CD14-positive monocyte (primary cell): Measurements from ENCODE around the gene SMYD3. TPM values are rescaled to one million over a fixed set of nuclear protein-coding genes. Genes with fewer than 3 reads are reported as not detected.

Source experiments
- DNase-seq, 3 donors: peaks; one replicate each; pipeline ENCODE4 v3.0.0-alpha.2; 2011 to 2022
- H2AFZ ChIP-seq: 2 replicates; pipeline ENCODE4 v1.6.0; 2012; ENCODE audit warnings: mild to moderate bottlenecking, low read depth, low read length, inconsistent platforms; ENCODE audit not compliant: insufficient read depth, poor library complexity, severe bottlenecking
- H3K27ac ChIP-seq, 2 donors: 1 replicate in 1 of 2; 2 replicates in 1 of 2; pipeline ENCODE4 v1.5.1; 2012 to 2013; ENCODE audit warnings: low read length in 2 of 2, control low read depth in 1 of 2, inconsistent platforms in 1 of 2, low read depth in 1 of 2, mild to moderate bottlenecking in 1 of 2
- H3K27me3 ChIP-seq, 2 donors: one replicate each; pipeline versions ENCODE4 v1.6.0 to v1.6.1; 2011 to 2013; ENCODE audit warnings: low read length in 2 of 2; ENCODE audit not compliant: control insufficient read depth in 2 of 2, insufficient read depth in 2 of 2
- H3K36me3 ChIP-seq, 2 donors: replicated peaks in 1 of 2; 1 replicate in 1 of 2; 2 replicates in 1 of 2; pipeline versions ENCODE4 v1.5.1 to v1.6.1; 2012 to 2013; ENCODE audit warnings: low read length in 2 of 2, control low read depth in 1 of 2, inconsistent platforms in 1 of 2, mild to moderate bottlenecking in 1 of 2; ENCODE audit not compliant: insufficient read depth in 2 of 2, control insufficient read depth in 1 of 2
- H3K4me1 ChIP-seq, 2 donors: 1 replicate in 1 of 2; 2 replicates in 1 of 2; pipeline versions ENCODE4 v1.5.1 to v1.6.1; 2012 to 2013; ENCODE audit warnings: low read length in 2 of 2, control low read depth in 1 of 2, inconsistent platforms in 1 of 2, mild to moderate bottlenecking in 1 of 2, moderate library complexity in 1 of 2; ENCODE audit not compliant: insufficient read depth in 2 of 2, control insufficient read depth in 1 of 2
- H3K4me2 ChIP-seq: replicated peaks from 2 replicates; pipeline ENCODE3; 2012; ENCODE audit warnings: low read length, moderate library complexity, mild to moderate bottlenecking; ENCODE audit not compliant: poor library complexity, severe bottlenecking; ENCODE audit errors: extremely low read depth
- H3K4me3 ChIP-seq, 3 experiments: fragments of 200-600 bp in 1 of 3; sonication (generic) in 1 of 3; replicated peaks in 1 of 3; 1 replicate in 2 of 3; 2 replicates in 1 of 3; pipeline ENCODE4 v1.5.1; 2011 to 2013; ENCODE audit warnings: low read length in 3 of 3, mild to moderate bottlenecking in 3 of 3, control low read depth in 2 of 3, low read depth in 2 of 3, inconsistent platforms in 1 of 3, moderate library complexity in 1 of 3
- H3K79me2 ChIP-seq: 2 replicates; pipeline ENCODE4 v1.6.0; 2012; ENCODE audit warnings: mild to moderate bottlenecking, control low read depth, inconsistent platforms, low read length, moderate library complexity; ENCODE audit not compliant: insufficient read depth
- H3K9ac ChIP-seq: 2 replicates; pipeline ENCODE4 v1.6.0; 2017; ENCODE audit warnings: low read length, mild to moderate bottlenecking; ENCODE audit not compliant: insufficient read depth, poor library complexity, severe bottlenecking
- H3K9me3 ChIP-seq, 2 donors: replicated peaks in 1 of 2; 1 replicate in 1 of 2; 2 replicates in 1 of 2; pipeline versions ENCODE4 v1.5.1 to v1.6.1; 2012 to 2013; ENCODE audit warnings: low read length in 2 of 2, control low read depth in 1 of 2; ENCODE audit not compliant: control insufficient read depth in 1 of 2, insufficient read depth in 1 of 2
- H4K20me1 ChIP-seq: 2 replicates; pipeline ENCODE4 v1.6.0; 2012; ENCODE audit warnings: mild to moderate bottlenecking, low read length, control low read depth, moderate library complexity; ENCODE audit not compliant: insufficient read depth
- H3K27ac Mint-ChIP-seq, 7 donors: one replicate each; pipeline ENCODE4 v1.8.0; 2020; ENCODE audit warnings: mild to moderate bottlenecking in 7 of 7, mixed read lengths in 7 of 7, moderate library complexity in 6 of 7, inconsistent platforms in 2 of 7
- H3K27me3 Mint-ChIP-seq, 3 donors: one replicate each; pipeline ENCODE4 v1.8.0; 2021 to 2022; ENCODE audit warnings: low read depth in 3 of 3, mild to moderate bottlenecking in 3 of 3, mixed read lengths in 3 of 3, moderate library complexity in 3 of 3, inconsistent platforms in 1 of 3
- H3K36me3 Mint-ChIP-seq, 2 donors: one replicate each; pipeline ENCODE4 v1.8.0; 2020; ENCODE audit warnings: mixed read lengths in 2 of 2, inconsistent platforms in 1 of 2, mild to moderate bottlenecking in 1 of 2
- H3K4me1 Mint-ChIP-seq: one replicate; pipeline ENCODE4 v1.8.0; 2020; ENCODE audit warnings: mild to moderate bottlenecking, mixed read lengths
- H3K4me3 Mint-ChIP-seq, 2 donors: one replicate each; pipeline ENCODE4 v1.8.0; 2020; ENCODE audit warnings: mild to moderate bottlenecking in 2 of 2, mixed read lengths in 2 of 2, moderate library complexity in 1 of 2
- H3K9me3 Mint-ChIP-seq, 7 donors: one replicate each; pipeline ENCODE4 v1.8.0; 2020 to 2022; ENCODE audit warnings: mixed read lengths in 7 of 7, mild to moderate bottlenecking in 6 of 7, moderate library complexity in 6 of 7, inconsistent platforms in 2 of 7
- WGBS: methylation state at CpG from one replicate; pipeline ENCODE4 v1.1.5; 2013; ENCODE audit warnings: missing lambda C conversion rate; ENCODE audit not compliant: insufficient coverage; 5-methylcytosine and 5-hydroxymethylcytosine counted together
- intact Hi-C, 2 donors: fragments of 100-400 bp; cut with micrococcal nuclease; formaldehyde crosslinking; loops; one replicate each; pipeline versions ENCODE4 v1.15.0 to v1.15.1; 2023
- polyA plus RNA-seq, 3 donors: library from polyadenylated mRNA; depleted of rRNA in 1 of 3; unstranded in 2 of 3; stranded (reverse) in 1 of 3; fragments of 300-500 nt in 2 of 3; fragments of >200 nt in 1 of 3; fragmentation: Illumina TruSeq in 2 of 3; gene quantifications; 1 replicate in 2 of 3; 2 replicates in 1 of 3; pipeline ENCODE4 v1.2.3, GENCODE V29; 2012 to 2021
- TF ChIP-seq, protein P1 (sequence below): fragments of 200-600 bp; IDR thresholded peaks from one replicate; pipeline ENCODE4 v1.8.0; 2022; ENCODE audit warnings: antibody characterized with exemption, mild to moderate bottlenecking

SMYD3 gene
- polyA plus RNA-seq, 3 donors: 2.7 to 8.4 (median 4.0) TPM

- Histone ChIP-seq H3K4me3 (no peak overlapping the region), H3K9ac (no peak overlapping the region), H3K36me3 (no peaks in the 10 kb centered on the region), H3K9me3 (peaks cover 9 to 13% of the 10 kb centered on the region in 2 donors), H3K4me1 (peaks cover under 1 to 4% of the 10 kb centered on the region in 2 donors), H3K27ac (no peak overlapping the region), H2AFZ (no peak overlapping the region), H3K4me2 (no peak overlapping the region), H3K79me2 (no peaks in the 10 kb centered on the region), H4K20me1 (no peaks in the 10 kb centered on the region), H3K27me3 (no peaks in the 10 kb centered on the region)
- Mint-ChIP-seq H3K27ac (no peak overlapping the region), H3K4me3 (no peak overlapping the region), H3K4me1 (peaks cover 15% of the 10 kb centered on the region), H3K36me3 (peaks cover 2 to 7% of the 10 kb centered on the region in 2 donors), H3K9me3 (peaks cover 15 to 29% (median 19%) of the 10 kb centered on the region in 7 donors), H3K27me3 (peaks cover 0 to 3% (median 0%) of the 10 kb centered on the region in 3 donors)
- DNase-seq: no peak
- WGBS: 100% methylated on average over 2 of the region's 5 CpGs
- TF ChIP-seq, protein P1, sequence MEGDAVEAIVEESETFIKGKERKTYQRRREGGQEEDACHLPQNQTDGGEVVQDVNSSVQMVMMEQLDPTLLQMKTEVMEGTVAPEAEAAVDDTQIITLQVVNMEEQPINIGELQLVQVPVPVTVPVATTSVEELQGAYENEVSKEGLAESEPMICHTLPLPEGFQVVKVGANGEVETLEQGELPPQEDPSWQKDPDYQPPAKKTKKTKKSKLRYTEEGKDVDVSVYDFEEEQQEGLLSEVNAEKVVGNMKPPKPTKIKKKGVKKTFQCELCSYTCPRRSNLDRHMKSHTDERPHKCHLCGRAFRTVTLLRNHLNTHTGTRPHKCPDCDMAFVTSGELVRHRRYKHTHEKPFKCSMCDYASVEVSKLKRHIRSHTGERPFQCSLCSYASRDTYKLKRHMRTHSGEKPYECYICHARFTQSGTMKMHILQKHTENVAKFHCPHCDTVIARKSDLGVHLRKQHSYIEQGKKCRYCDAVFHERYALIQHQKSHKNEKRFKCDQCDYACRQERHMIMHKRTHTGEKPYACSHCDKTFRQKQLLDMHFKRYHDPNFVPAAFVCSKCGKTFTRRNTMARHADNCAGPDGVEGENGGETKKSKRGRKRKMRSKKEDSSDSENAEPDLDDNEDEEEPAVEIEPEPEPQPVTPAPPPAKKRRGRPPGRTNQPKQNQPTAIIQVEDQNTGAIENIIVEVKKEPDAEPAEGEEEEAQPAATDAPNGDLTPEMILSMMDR: no peak
- intact Hi-C loops: no loop called here
Observed at GRCh38 chr1:246086191-246086590, 420.9 kb downstream of the SMYD3 start.

- no peak for DNase-seq
- Histone ChIP-seq H3K4me3 (no peak overlapping the region), H3K9ac (no peak overlapping the region), H3K9me3 (peaks cover 9 to 13% of the 10 kb centered on the region in 2 donors), H3K79me2 (no peaks in the 10 kb centered on the region), H2AFZ (no peak overlapping the region), H3K27me3 (no peaks in the 10 kb centered on the region), H3K36me3 (no peaks in the 10 kb centered on the region), H3K4me2 (no peak overlapping the region), H3K4me1 (no peaks in the 10 kb centered on the region), H3K27ac (no peak overlapping the region), H4K20me1 (no peaks in the 10 kb centered on the region)
- Mint-ChIP-seq H3K4me1 (peaks cover 11% of the 10 kb centered on the region), H3K27me3 (peaks cover 0 to 3% (median 0%) of the 10 kb centered on the region in 3 donors), H3K36me3 (peaks cover 2 to 7% of the 10 kb centered on the region in 2 donors), H3K27ac (no peak overlapping the region), H3K9me3 (peaks cover 15 to 30% (median 21%) of the 10 kb centered on the region in 7 donors), H3K4me3 (no peak overlapping the region)
- intact Hi-C loops: no loop called here
- TF ChIP-seq, protein P1: no peak
- 78% methylated on average over 6 of the region's 9 CpGs for WGBS
Observed at GRCh38 chr1:246083416-246083815, 423.7 kb downstream of the SMYD3 start.
